ENCODE measurements around the gene ACLY. TPM values are rescaled to one million over a fixed set of nuclear protein-coding genes. Genes with fewer than 3 reads are reported as not detected.

The ACLY gene
- total RNA-seq, 1 experiment from 2014 or later = 67.7 TPM

DNA sequence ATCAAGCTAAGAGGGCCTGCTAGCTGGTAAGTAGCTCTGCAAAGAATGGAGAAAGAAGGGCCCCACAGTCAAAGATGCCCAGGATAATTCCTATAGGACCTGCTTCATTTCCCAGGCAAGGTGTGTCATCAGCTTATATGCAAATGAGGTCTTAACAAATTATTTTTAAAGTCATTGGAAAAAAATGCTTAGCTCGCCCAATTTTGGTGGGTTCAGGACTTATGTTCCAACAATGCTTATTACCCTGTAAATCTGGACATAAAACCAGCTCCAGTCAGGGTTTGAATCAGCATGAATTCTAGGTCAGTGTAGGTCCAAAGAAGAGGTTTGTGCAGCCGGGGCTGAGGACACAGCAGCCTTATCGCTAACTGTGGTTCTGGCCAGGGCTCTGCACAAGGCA is 25.4 kb downstream of the ACLY start:
- ChIA-PET CTCF (interaction anchor here (0.7 kb wide), 1 partner anchor 10 kb away, joined by 3 read pairs; no protein-coding TSS in a partner anchor), POLR2A (interaction anchor here (1.1 to 1.3 kb wide), 2 partner anchors 23 to 28 kb away, joined by 4 read pairs; partner anchors contain the start of gene KLHL11)
- TF ChIP-seq, protein P1, sequence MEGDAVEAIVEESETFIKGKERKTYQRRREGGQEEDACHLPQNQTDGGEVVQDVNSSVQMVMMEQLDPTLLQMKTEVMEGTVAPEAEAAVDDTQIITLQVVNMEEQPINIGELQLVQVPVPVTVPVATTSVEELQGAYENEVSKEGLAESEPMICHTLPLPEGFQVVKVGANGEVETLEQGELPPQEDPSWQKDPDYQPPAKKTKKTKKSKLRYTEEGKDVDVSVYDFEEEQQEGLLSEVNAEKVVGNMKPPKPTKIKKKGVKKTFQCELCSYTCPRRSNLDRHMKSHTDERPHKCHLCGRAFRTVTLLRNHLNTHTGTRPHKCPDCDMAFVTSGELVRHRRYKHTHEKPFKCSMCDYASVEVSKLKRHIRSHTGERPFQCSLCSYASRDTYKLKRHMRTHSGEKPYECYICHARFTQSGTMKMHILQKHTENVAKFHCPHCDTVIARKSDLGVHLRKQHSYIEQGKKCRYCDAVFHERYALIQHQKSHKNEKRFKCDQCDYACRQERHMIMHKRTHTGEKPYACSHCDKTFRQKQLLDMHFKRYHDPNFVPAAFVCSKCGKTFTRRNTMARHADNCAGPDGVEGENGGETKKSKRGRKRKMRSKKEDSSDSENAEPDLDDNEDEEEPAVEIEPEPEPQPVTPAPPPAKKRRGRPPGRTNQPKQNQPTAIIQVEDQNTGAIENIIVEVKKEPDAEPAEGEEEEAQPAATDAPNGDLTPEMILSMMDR (IDR thresholded peaks at IDR 0.05; ENCODE audit: unreplicated experiment) = no peak
- no peaks in the 10 kb centered on the region for H3K9me3 Mint-ChIP-seq (ENCODE audit: unreplicated experiment)
- H3K27me3 Mint-ChIP-seq (ENCODE audit: insufficient read depth, unreplicated experiment) = no peaks in the 10 kb centered on the region
- no peaks in the 10 kb centered on the region for H3K4me1 Mint-ChIP-seq (ENCODE audit: insufficient read depth, unreplicated experiment)
- H3K4me3 Mint-ChIP-seq (ENCODE audit: unreplicated experiment) = no peak overlapping the region
- BruUV-seq (replicated peaks) = no TSS peak
- intact Hi-C loops (cut with micrococcal nuclease) = no loop called here
- peaks cover 79% of the 10 kb centered on the region for H3K36me3 Mint-ChIP-seq (ENCODE audit: insufficient read depth, unreplicated experiment)
- no peak for DNase-seq (ENCODE audit: unreplicated experiment)
- no peak overlapping the region for H3K27ac Mint-ChIP-seq (ENCODE audit: low read depth, unreplicated experiment)

DNA sequence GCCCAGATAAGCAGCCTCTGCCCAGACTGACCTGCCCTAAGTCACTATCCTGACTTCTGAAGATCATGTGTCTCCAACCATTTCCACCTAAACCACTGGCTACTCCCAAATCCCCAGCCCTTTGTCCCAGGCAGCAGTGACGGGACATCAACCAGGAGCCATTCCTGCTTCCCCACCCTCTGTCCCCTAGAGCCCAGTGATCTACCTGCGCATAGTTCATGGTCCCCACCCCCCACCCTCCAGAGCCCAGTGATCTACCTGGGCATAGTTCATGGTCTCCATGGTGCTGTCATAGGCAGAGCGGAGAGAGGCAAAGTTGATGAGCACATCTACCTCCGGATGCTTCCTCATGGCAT is 26.8 kb downstream of the ACLY start:
- CTCF ChIA-PET = no interaction called here
- TF ChIP-seq, protein P1 (IDR thresholded peaks at IDR 0.05; ENCODE audit: unreplicated experiment) = no peak
- Mint-ChIP-seq H3K36me3 (ENCODE audit: insufficient read depth, unreplicated experiment) (peaks cover 80% of the 10 kb centered on the region), H3K27me3 (ENCODE audit: insufficient read depth, unreplicated experiment) (no peaks in the 10 kb centered on the region), H3K27ac (ENCODE audit: low read depth, unreplicated experiment) (no peak overlapping the region), H3K4me3 (ENCODE audit: unreplicated experiment) (no peak overlapping the region), H3K9me3 (ENCODE audit: unreplicated experiment) (no peaks in the 10 kb centered on the region), H3K4me1 (ENCODE audit: insufficient read depth, unreplicated experiment) (no peaks in the 10 kb centered on the region)
- DNase-seq (ENCODE audit: unreplicated experiment) = no peak
- POLR2A ChIA-PET = interaction anchor here (1.2 kb wide), 1 partner anchor 57 kb away, joined by 3 read pairs; no protein-coding TSS in a partner anchor
- intact Hi-C loops (cut with micrococcal nuclease) = no loop called here
- no TSS peak for BruUV-seq (replicated peaks)

DNA sequence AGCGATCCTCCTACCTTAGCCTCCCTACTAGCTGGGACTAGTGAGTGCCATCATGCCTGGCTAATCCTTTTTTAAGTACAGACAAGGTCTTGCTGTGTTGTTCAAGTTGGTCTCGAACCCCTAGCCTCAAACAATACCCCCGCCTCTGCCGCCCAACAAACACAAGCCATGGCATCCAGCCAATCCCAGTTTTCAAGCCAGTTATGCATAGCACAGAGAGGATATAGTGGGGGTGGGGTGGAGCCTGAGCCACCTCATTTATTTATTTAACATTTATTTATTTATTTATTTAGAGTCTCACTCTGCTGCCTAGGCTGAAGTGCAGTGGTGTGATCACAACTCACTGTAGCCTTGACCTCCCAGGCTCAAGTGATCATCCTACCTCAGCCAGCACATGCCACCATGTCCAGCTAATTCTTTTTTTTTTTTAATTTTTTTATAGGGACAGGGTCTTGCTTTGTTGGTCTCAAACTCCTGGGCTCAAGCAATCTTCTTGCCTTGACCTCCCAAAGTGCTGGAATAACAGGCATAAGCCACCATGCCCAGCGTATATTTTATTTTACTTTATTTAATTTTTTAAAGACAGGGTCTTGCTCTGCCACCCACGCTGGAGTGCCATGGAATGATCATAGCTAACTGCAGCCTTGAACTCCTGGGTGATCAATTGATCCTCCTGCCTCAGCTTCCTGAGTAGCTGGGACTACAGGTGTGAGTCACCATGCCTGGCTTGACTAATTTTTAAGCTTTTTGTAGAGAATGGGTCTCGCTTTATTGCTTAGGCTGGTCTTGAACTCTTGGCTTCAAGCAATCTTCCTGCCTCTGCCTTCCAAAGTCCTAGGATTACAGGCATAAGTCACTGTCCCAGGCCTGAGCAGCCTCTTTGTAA is 27.4 kb downstream of the ACLY start:
- TF ChIP-seq, protein P1 (IDR thresholded peaks at IDR 0.05; ENCODE audit: unreplicated experiment) = no peak
- BruUV-seq (replicated peaks) = no TSS peak
- Mint-ChIP-seq H3K27me3 (ENCODE audit: insufficient read depth, unreplicated experiment) (no peaks in the 10 kb centered on the region), H3K4me3 (ENCODE audit: unreplicated experiment) (no peak overlapping the region), H3K36me3 (ENCODE audit: insufficient read depth, unreplicated experiment) (peaks cover 80% of the 10 kb centered on the region), H3K4me1 (ENCODE audit: insufficient read depth, unreplicated experiment) (no peaks in the 10 kb centered on the region), H3K9me3 (ENCODE audit: unreplicated experiment) (no peaks in the 10 kb centered on the region), H3K27ac (ENCODE audit: low read depth, unreplicated experiment) (no peak overlapping the region)
- intact Hi-C loops (cut with micrococcal nuclease) = no loop called here
- POLR2A ChIA-PET = interaction anchor here (0.7 to 1.2 kb wide), 2 partner anchors 56 to 173 kb away, joined by 3 read pairs; no protein-coding TSS in a partner anchor
- CTCF ChIA-PET = interaction anchor here (0.5 kb wide), 1 partner anchor 214 kb away, joined by 4 read pairs; no protein-coding TSS in a partner anchor
- no peak for DNase-seq (ENCODE audit: unreplicated experiment)

DNA sequence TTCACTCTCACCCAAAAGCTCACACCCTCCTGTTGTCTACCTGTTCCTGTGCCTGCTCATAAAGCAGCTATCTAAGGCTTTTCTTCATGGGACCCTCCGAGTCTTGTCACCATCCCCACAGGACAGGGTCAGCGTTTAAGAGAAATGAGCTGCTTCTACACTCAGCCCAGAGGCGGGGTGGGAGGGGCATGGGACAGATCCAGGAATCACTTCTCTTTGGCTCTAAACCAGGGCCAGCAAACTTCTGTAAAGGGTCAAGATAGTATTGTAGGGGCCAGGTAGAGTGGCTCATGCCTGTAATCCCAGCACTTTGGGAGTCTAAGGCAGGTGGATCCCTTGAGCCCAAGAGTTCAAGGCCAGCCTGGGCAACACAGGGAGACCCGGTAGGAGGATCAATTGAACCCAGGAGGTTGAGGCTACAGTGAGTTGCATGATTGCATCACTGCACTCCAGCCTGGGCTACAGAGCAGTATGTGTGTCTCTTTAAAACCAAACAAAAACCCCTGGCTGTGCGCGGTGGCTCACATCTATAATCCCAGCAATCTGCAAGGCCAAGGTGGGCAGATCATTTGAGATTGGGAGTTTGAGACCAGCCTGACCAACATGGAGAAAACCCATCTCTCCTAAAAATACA is 30.3 kb downstream of the ACLY start:
- Mint-ChIP-seq H3K4me1 (ENCODE audit: insufficient read depth, unreplicated experiment) (no peaks in the 10 kb centered on the region), H3K4me3 (ENCODE audit: unreplicated experiment) (no peak overlapping the region), H3K36me3 (ENCODE audit: insufficient read depth, unreplicated experiment) (peaks cover 87% of the 10 kb centered on the region), H3K27ac (ENCODE audit: low read depth, unreplicated experiment) (no peak overlapping the region), H3K27me3 (ENCODE audit: insufficient read depth, unreplicated experiment) (no peaks in the 10 kb centered on the region), H3K9me3 (ENCODE audit: unreplicated experiment) (no peaks in the 10 kb centered on the region)
- no peak for DNase-seq (ENCODE audit: unreplicated experiment)
- ChIA-PET POLR2A (interaction anchor here (1.5 kb wide), 1 partner anchor 24 kb away, joined by 3 read pairs; no protein-coding TSS in a partner anchor), CTCF (no interaction called here)
- intact Hi-C loops (cut with micrococcal nuclease) = no loop called here
- TF ChIP-seq, protein P1 (IDR thresholded peaks at IDR 0.05; ENCODE audit: unreplicated experiment) = no peak
- BruUV-seq (replicated peaks) = no TSS peak

Data from MCF 10A (cell line).